ENCODE measurements around the gene PPIA. TPM values are rescaled to one million over a fixed set of nuclear protein-coding genes. Genes with fewer than 3 reads are reported as not detected.

Gene PPIA
- polyA plus RNA-seq, 3 donors: 1,614 to 2,276 (median 2,037) TPM

DNA sequence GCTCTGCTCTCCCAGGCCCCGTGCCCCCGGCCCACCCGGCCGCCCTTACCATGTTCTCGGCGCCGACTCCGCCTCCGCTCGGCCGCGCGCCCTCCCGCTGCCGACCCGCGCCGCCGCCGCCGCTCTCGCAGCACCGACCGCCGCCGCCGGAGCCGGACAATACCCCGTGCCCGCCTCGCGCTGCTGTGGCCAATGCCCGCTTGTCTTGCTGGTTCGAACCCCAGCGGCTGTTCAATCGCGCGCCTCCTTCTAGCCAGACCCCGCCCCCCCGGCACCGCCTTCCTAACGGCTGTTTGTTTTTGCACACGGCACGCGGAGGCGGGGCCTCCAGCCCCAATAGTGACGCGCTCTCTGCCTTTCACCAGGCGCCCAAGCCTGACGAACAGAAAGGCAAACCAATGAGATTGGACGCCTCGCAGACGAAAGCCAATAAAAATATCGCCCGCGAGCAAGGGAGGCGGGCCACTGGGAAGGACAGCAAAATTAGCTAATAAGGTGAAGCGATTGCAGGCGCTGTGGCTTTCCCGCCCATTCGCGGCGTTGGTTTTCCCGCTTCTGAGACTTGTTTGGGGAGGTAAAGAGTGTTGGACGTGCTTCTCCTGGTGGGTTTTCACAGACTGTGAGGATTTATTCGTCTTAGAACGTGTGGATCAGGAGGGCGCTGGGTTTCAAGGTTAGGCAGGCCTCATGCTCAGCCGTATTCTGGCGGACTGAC, 51.6 kb downstream of the PPIA start, which contains the start of gene H2AZ2:
H2AZ2 (minus strand) TSS at position 168 of the 715 bp plus-strand sequence; CDS start at position 52, 116 bp downstream.
- Mint-ChIP-seq H3K9me3 (no peaks in the 10 kb centered on the region), H3K27ac (peak within 1 kb of the TSS; percentile 95 to 99 (median 98)), H3K36me3 (no peaks in the 10 kb centered on the region), H3K27me3 (ENCODE audit: low read depth in 3 of 3) (no peaks in the 10 kb centered on the region), H3K4me3 (peak within 1 kb of the TSS; percentile 91 to 98), H3K4me1 (peaks cover 47% of the 10 kb centered on the region)
- Histone ChIP-seq H3K9me3 (replicated peaks in 1 of 2; ENCODE audit: control insufficient read depth in 1 of 2, insufficient read depth in 1 of 2, low read length in 2 of 2) (no peaks in the 10 kb centered on the region), H3K27ac (ENCODE audit: low read depth in 1 of 2, low read length in 2 of 2) (peak within 1 kb of the TSS; percentile 88 to 92), H3K9ac (ENCODE audit: insufficient read depth, low read length, poor library complexity, severe bottlenecking) (peak within 1 kb of the TSS; percentile 78), H4K20me1 (ENCODE audit: insufficient read depth, low read length) (peaks cover 34% of the 10 kb centered on the region), H3K27me3 (ENCODE audit: control insufficient read depth in 2 of 2, insufficient read depth in 2 of 2, low read length in 2 of 2) (no peaks in the 10 kb centered on the region), H3K79me2 (ENCODE audit: insufficient read depth, low read length) (peaks cover 51% of the 10 kb centered on the region), H3K4me2 (replicated peaks; ENCODE audit: extremely low read depth, low read length, poor library complexity, severe bottlenecking) (peak within 1 kb of the TSS; percentile 95), H3K4me3 (replicated peaks in 1 of 3; ENCODE audit: low read depth in 2 of 3, low read length in 3 of 3) (peak within 1 kb of the TSS; percentile 79 to 98 (median 89)), H3K36me3 (replicated peaks in 1 of 2; ENCODE audit: control insufficient read depth in 1 of 2, insufficient read depth in 2 of 2, low read length in 2 of 2) (no peaks in the 10 kb centered on the region), H3K4me1 (ENCODE audit: control insufficient read depth in 1 of 2, insufficient read depth in 2 of 2, low read length in 2 of 2) (peaks cover 33 to 49% of the 10 kb centered on the region in 2 donors), H2AFZ (ENCODE audit: insufficient read depth, low read depth, low read length, poor library complexity, severe bottlenecking) (peak within 1 kb of the TSS; percentile 77)
- WGBS (ENCODE audit: insufficient coverage): under 1% methylated on average over 70 of the region's 70 CpGs
- intact Hi-C loops (cut with micrococcal nuclease): loop anchor here (5.0 to 10.0 kb wide), 7 partner anchors 39 to 803 kb away; partner anchors contain the start of genes DBNL (in 1 of the 2), PPIA (in 1 of the 2), PURB (in 1 of the 2) and TMED4 (in 1 of the 2)
- DNase-seq: peak; percentile 99 to 100 (median 99)
- TF ChIP-seq, protein P1, sequence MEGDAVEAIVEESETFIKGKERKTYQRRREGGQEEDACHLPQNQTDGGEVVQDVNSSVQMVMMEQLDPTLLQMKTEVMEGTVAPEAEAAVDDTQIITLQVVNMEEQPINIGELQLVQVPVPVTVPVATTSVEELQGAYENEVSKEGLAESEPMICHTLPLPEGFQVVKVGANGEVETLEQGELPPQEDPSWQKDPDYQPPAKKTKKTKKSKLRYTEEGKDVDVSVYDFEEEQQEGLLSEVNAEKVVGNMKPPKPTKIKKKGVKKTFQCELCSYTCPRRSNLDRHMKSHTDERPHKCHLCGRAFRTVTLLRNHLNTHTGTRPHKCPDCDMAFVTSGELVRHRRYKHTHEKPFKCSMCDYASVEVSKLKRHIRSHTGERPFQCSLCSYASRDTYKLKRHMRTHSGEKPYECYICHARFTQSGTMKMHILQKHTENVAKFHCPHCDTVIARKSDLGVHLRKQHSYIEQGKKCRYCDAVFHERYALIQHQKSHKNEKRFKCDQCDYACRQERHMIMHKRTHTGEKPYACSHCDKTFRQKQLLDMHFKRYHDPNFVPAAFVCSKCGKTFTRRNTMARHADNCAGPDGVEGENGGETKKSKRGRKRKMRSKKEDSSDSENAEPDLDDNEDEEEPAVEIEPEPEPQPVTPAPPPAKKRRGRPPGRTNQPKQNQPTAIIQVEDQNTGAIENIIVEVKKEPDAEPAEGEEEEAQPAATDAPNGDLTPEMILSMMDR (IDR thresholded peaks at IDR 0.05): peak; percentile 59

DNA sequence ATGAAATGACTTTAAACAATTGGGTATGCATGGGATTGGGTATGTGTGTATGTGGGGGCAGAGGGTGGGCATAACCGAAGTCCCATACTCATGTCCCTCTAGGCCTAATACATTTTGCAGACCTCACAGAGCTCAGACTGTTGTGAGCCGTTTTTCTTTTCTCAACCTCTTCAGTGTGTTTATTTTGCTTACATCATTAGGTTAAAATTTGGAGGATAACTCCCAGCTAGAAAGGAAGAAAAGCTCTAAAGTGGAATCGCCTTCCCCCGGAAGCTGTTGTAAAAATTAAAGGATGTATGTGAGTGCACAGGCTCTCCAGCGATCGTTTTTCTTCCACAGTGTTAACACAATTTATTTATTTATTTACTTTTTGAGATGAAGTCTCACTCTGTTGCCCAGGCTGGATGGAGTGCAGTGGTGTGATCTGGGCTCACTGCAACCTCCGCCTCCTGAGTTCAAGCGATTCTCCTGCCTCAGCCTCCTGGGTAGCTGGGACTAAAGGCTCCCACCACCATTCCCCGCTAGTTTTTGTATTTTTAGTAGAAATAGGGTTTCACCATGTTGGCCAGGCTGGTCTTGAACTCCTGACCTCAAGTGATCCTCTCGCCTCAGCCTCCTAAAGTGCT, 52.9 kb downstream of the PPIA start:
- no CpG with 5 or more reads among the region's 10 CpGs for WGBS (ENCODE audit: insufficient coverage)
- peak overlapping the region; percentile 15 to 91 for H3K4me3 Mint-ChIP-seq

More for the DNA sequence above, 52.9 kb downstream of the PPIA start:
- Mint-ChIP-seq H3K27ac (peak overlapping the region; percentile 9 to 98 (median 85)), H3K27me3 (ENCODE audit: low read depth in 3 of 3) (no peaks in the 10 kb centered on the region), H3K36me3 (no peaks in the 10 kb centered on the region), H3K9me3 (no peaks in the 10 kb centered on the region), H3K4me1 (peaks cover 41% of the 10 kb centered on the region)
- Histone ChIP-seq H3K4me1 (ENCODE audit: control insufficient read depth in 1 of 2, insufficient read depth in 2 of 2, low read length in 2 of 2) (peaks cover 30 to 47% of the 10 kb centered on the region in 2 donors), H2AFZ (ENCODE audit: insufficient read depth, low read depth, low read length, poor library complexity, severe bottlenecking) (no peak overlapping the region), H3K9me3 (replicated peaks in 1 of 2; ENCODE audit: control insufficient read depth in 1 of 2, insufficient read depth in 1 of 2, low read length in 2 of 2) (no peaks in the 10 kb centered on the region), H3K4me2 (replicated peaks; ENCODE audit: extremely low read depth, low read length, poor library complexity, severe bottlenecking) (peak overlapping the region; percentile 77), H3K36me3 (replicated peaks in 1 of 2; ENCODE audit: control insufficient read depth in 1 of 2, insufficient read depth in 2 of 2, low read length in 2 of 2) (no peaks in the 10 kb centered on the region), H3K4me3 (replicated peaks in 1 of 3; ENCODE audit: low read depth in 2 of 3, low read length in 3 of 3) (peak overlapping the region in 1 of 3 experiments; percentile 89), H3K27me3 (ENCODE audit: control insufficient read depth in 2 of 2, insufficient read depth in 2 of 2, low read length in 2 of 2) (no peaks in the 10 kb centered on the region), H4K20me1 (ENCODE audit: insufficient read depth, low read length) (peaks cover 27% of the 10 kb centered on the region), H3K27ac (ENCODE audit: low read depth in 1 of 2, low read length in 2 of 2) (no peak overlapping the region), H3K79me2 (ENCODE audit: insufficient read depth, low read length) (peaks cover 38% of the 10 kb centered on the region), H3K9ac (ENCODE audit: insufficient read depth, low read length, poor library complexity, severe bottlenecking) (no peak overlapping the region)
- TF ChIP-seq, protein P1 (IDR thresholded peaks at IDR 0.05): no peak
- intact Hi-C loops (cut with micrococcal nuclease): loop anchor here (5.0 to 10.0 kb wide), 7 partner anchors 38 to 805 kb away; partner anchors contain the start of genes DBNL (in 1 of the 2), PPIA (in 1 of the 2), PURB (in 1 of the 2) and TMED4 (in 1 of the 2)
- no peak for DNase-seq
